Right cardiac atrium (tissue), 5 donors: ENCODE data around the gene MPIG6B. TPM values are rescaled to one million over a fixed set of nuclear protein-coding genes. Genes with fewer than 3 reads are reported as not detected.

ENCODE experiments used
- ATAC-seq, 2 donors: fragments of 200-7000 bp; cut with Tn5 transposase; one replicate each; pipeline versions ENCODE4 v1.8.0 to v1.9.1; 2020; ENCODE audit warnings: moderate library complexity in 2 of 2, mild to moderate bottlenecking in 1 of 2
- DNase-seq, 3 donors: peaks; one replicate each; pipeline ENCODE4 v3.0.0-alpha.2; 2020
- H3K27ac ChIP-seq: one replicate; pipeline ENCODE4 v1.5.1; 2013; ENCODE audit warnings: mild to moderate bottlenecking, low read length, control low read depth, moderate library complexity
- H3K27me3 ChIP-seq: one replicate; pipeline ENCODE4 v1.6.1; 2013; ENCODE audit not compliant: control insufficient read depth, insufficient read depth
- H3K4me1 ChIP-seq: one replicate; pipeline ENCODE4 v1.6.1; 2013; ENCODE audit warnings: low read length; ENCODE audit not compliant: control insufficient read depth, insufficient read depth
- H3K4me3 ChIP-seq: one replicate; pipeline ENCODE4 v1.5.1; 2013; ENCODE audit warnings: low read length, control low read depth
- H3K9me3 ChIP-seq: one replicate; pipeline ENCODE4 v1.6.1; 2013; ENCODE audit warnings: low read length; ENCODE audit not compliant: control insufficient read depth
- WGBS: extraction: QIAGEN DNeasy Blood & Tissue Kit; methylation state at CpG from one replicate; pipeline ENCODE4 v1.1.7; 2013; 5-methylcytosine and 5-hydroxymethylcytosine counted together
- intact Hi-C, 4 donors: fragments of 100-400 bp; cut with DNase I; formaldehyde crosslinking; loops; one replicate each; pipeline versions ENCODE4 v1.11.0 to v1.14.0; 2022 to 2023
- polyA plus RNA-seq: library from polyadenylated mRNA; stranded (reverse); fragments of 200-250 nt; gene quantifications from one replicate; pipeline ENCODE4 v1.2.3, GENCODE V29; 2013
- total RNA-seq, 4 donors: library from RNA; stranded (reverse); fragmentation: NEBNext Ultra II Directional; extraction: Animal tissue kit (Norgen Biotek cat#: 25700); gene quantifications; one replicate each; pipeline ENCODE4 v1.2.1, GENCODE V29; 2021
- donor health status: healthy with polysubstance abuse.
- donor health status: DM: no; HTN: yes; CAD: no.
- donor health status: DM: no; HTN: no; CAD: no.
- donor health status: DM: no; HTN: yes; CAD: no; lungs with severe emphysema.
- donor health status: DM: yes; HTN: yes; CAD: no.

MPIG6B gene
- total and polyA plus RNA-seq, 5 donors, result 0.20 to 0.37 (median 0.33) TPM; not detected in 1

- ATAC-seq (no peak), DNase-seq (no peak)
- Histone ChIP-seq H3K27ac (no peak overlapping the region), H3K4me3 (no peak overlapping the region), H3K9me3 (no peaks in the 10 kb centered on the region), H3K27me3 (no peaks in the 10 kb centered on the region), H3K4me1 (peaks cover 9% of the 10 kb centered on the region)
- 59% methylated on average over 3 of the region's 3 CpGs for WGBS
- intact Hi-C loops, result loop anchor here in 1 of 4 donors (10.0 kb wide), 1 partner anchor 103 kb away; no protein-coding TSS in a partner anchor
Measured at GRCh38 chr6:31732029-31732428, 8.9 kb downstream of the MPIG6B start.

- intact Hi-C loops, result loop anchor here in 1 of 4 donors (10.0 kb wide), 1 partner anchor 101 kb away; no protein-coding TSS in a partner anchor
- no peaks in the 10 kb centered on the region for H3K9me3 ChIP-seq
- no peak overlapping the region for H3K4me3 ChIP-seq
- DNase-seq, result no peak
- peak overlapping the region; percentile 49 for H3K27ac ChIP-seq
- 83% methylated on average over 4 of the region's 4 CpGs for WGBS
- H3K4me1 ChIP-seq, result peaks cover 9% of the 10 kb centered on the region
- ATAC-seq, result no peak
- no peaks in the 10 kb centered on the region for H3K27me3 ChIP-seq
Measured at GRCh38 chr6:31733734-31734133, 10.6 kb downstream of the MPIG6B start.

- WGBS, result 9% methylated on average over 2 of the region's 2 CpGs
- intact Hi-C loops, result loop anchor here in 1 of 4 donors (10.0 kb wide), 1 partner anchor 100 kb away; no protein-coding TSS in a partner anchor
Measured at GRCh38 chr6:31734247-31734820, 11.2 kb downstream of the MPIG6B start.

GRCh38 chr6:31734821-31735406 lies 11.7 kb downstream of the MPIG6B start:
- Histone ChIP-seq H3K9me3 (no peaks in the 10 kb centered on the region), H3K4me1 (peaks cover 9% of the 10 kb centered on the region), H3K27ac (peak overlapping the region; percentile 49), H3K27me3 (no peaks in the 10 kb centered on the region), H3K4me3 (peak overlapping the region; percentile 86)
- under 1% methylated on average over 18 of the region's 18 CpGs for WGBS
- intact Hi-C loops, result loop anchor here in 2 of 4 donors (5.0 to 10.0 kb wide), 2 partner anchors 37 to 100 kb away; no protein-coding TSS in a partner anchor
- DNase-seq (peak; percentile 61 to 69 (median 67)), ATAC-seq (peak; percentile 2 to 44)

More at GRCh38 chr6:31734247-31734820, 11.2 kb downstream of the MPIG6B start:
- Histone ChIP-seq H3K4me3 (peak overlapping the region; percentile 86), H3K9me3 (no peaks in the 10 kb centered on the region), H3K27me3 (no peaks in the 10 kb centered on the region), H3K4me1 (peaks cover 9% of the 10 kb centered on the region), H3K27ac (peak overlapping the region; percentile 49)
- peak in 1 of 3 donors; percentile 77 for DNase-seq
- no peak for ATAC-seq

DNA sequence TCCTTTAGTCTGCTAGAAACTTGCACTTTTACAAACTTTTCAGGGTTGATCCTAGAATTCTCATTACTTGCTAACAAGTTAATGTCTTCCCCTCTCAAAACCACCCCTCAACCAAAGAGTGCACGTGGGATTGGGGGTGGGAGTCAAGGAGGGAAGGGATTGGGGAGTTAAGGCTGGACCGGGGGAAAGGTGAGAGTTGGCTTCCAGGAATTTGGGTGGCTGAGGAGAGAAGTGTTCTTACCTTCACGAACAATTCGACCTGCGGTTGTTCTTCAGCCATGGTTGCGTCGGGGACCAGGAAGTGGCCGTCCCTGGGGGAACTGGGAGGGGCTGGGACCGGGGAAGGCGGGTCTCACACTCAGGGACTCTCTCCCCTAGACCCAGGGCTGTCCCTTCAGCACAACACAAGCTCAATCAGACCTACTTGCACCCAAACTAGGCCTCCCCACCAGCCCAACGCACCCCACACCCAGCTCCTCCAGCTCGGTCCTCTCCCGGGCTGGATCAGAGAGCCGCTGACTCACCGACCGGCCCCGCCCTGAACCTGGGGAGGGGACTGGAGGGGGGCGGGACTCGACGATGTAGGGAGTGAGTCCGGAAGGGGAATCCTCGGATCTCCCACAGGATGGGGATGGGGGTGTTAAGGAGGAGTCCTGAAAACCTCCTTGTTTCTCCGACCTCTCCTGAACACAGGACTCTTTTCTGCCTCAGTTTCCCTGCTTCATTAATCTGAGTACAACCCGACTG lies 13.0 kb downstream of the MPIG6B start, which contains the start of gene CLIC1:
Gene CLIC1, minus strand, starts transcription at position 510 of the 747 bp plus-strand sequence. Its CDS starts 230 bp downstream, at position 280.
- DNase-seq, result peak; percentile 91 to 94 (median 94)
- 0% methylated on average over 24 of the region's 24 CpGs for WGBS
- Histone ChIP-seq H3K27me3 (no peaks in the 10 kb centered on the region), H3K27ac (peak within 1 kb of the TSS; percentile 49), H3K4me3 (peak within 1 kb of the TSS; percentile 86), H3K4me1 (peaks cover 9% of the 10 kb centered on the region), H3K9me3 (no peaks in the 10 kb centered on the region)
- peak; percentile 73 to 76 for ATAC-seq
- intact Hi-C loops, result loop anchor here in 2 of 4 donors (5.0 to 10.0 kb wide), 2 partner anchors 36 to 99 kb away; no protein-coding TSS in a partner anchor

DNA sequence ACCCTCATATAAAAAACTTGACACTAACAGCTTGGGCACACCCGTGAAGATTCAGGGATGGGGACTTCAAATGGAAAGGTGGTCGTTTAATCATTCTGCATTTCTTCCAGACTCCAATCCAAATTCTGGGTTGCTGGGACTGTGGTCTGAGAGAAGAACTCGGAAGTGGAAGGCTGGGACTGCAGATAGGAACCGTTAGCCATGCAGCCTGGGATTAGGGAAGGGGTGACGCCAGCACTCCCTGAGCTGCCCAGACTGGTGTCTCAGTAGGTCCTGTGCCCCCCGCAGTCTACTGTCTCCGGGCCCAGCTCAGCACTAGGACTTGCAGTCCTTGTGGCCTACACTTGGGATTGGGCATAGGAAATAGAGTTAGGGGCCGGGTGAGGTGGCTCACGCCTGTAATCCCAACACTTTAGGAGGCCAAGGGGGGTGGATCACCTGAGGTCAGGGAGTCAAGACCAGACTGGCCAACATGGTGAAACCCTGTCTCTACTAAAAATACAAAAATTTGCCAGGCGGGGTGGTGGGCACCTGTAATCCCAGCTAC lies 13.7 kb downstream of the MPIG6B start:
- intact Hi-C loops, result loop anchor here in 2 of 4 donors (5.0 to 10.0 kb wide), 2 partner anchors 35 to 98 kb away; no protein-coding TSS in a partner anchor
- ATAC-seq, result no peak
- Histone ChIP-seq H3K4me1 (peaks cover 9% of the 10 kb centered on the region), H3K27me3 (no peaks in the 10 kb centered on the region), H3K9me3 (no peaks in the 10 kb centered on the region), H3K4me3 (peak overlapping the region; percentile 86), H3K27ac (peak overlapping the region; percentile 49)
- peak in 2 of 3 donors; percentile 58 to 62 for DNase-seq
- 37% methylated on average over 10 of the region's 10 CpGs for WGBS

DNA sequence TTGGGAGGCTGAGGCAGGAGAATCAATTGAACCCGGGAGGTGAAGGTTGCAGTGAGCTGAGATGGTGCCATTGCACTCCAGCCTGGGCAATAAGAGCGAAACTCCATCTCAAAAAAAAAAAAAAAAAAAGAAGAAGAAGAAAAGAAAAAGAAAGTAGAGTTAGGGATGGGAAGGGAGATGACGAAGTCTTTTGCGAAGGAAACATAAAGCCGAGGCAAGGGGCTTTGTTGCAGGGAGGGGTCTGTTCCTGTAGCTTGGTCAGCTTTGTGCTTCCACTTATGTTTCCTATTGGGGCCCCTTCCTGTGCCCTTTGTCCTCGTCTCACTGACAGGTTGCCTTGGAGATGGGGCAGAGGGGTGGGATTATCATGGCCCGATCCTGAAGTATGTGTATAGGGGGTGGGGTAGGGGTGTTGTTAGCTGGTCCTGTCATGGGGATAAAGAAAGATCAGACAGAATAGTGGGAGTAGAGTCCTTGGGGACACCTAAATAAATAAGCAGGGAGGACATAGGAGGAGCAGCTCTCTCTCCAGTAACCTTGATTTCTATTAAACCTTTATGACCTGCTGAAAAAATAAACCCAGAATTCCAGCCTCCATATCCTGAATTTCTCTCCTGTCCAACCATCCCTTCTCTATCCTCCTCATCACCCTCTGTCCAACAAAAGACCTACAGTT lies 14.3 kb downstream of the MPIG6B start:
- peak overlapping the region; percentile 37 for H3K27ac ChIP-seq
- H3K27me3 ChIP-seq, result no peaks in the 10 kb centered on the region
- intact Hi-C loops, result loop anchor here in 2 of 4 donors (5.0 to 10.0 kb wide), 2 partner anchors 35 to 97 kb away; no protein-coding TSS in a partner anchor
- no peak for ATAC-seq
- no peak for DNase-seq
- H3K9me3 ChIP-seq, result no peaks in the 10 kb centered on the region
- 50% methylated on average over 7 of the region's 7 CpGs for WGBS
- peaks cover 9% of the 10 kb centered on the region for H3K4me1 ChIP-seq
- no peak overlapping the region for H3K4me3 ChIP-seq

- Histone ChIP-seq H3K4me1 (peaks cover 9% of the 10 kb centered on the region), H3K9me3 (no peaks in the 10 kb centered on the region), H3K27ac (peak overlapping the region; percentile 34), H3K27me3 (no peaks in the 10 kb centered on the region), H3K4me3 (no peak overlapping the region)
- WGBS, result 24% methylated on average over 6 of the region's 6 CpGs
- intact Hi-C loops, result loop anchor here in 2 of 4 donors (5.0 to 10.0 kb wide), 2 partner anchors 34 to 97 kb away; no protein-coding TSS in a partner anchor
- peak in 1 of 3 donors; percentile 77 for DNase-seq
- peak in 1 of 2 donors; percentile 7 for ATAC-seq
Measured at GRCh38 chr6:31737991-31738979, 15.1 kb downstream of the MPIG6B start.

DNA sequence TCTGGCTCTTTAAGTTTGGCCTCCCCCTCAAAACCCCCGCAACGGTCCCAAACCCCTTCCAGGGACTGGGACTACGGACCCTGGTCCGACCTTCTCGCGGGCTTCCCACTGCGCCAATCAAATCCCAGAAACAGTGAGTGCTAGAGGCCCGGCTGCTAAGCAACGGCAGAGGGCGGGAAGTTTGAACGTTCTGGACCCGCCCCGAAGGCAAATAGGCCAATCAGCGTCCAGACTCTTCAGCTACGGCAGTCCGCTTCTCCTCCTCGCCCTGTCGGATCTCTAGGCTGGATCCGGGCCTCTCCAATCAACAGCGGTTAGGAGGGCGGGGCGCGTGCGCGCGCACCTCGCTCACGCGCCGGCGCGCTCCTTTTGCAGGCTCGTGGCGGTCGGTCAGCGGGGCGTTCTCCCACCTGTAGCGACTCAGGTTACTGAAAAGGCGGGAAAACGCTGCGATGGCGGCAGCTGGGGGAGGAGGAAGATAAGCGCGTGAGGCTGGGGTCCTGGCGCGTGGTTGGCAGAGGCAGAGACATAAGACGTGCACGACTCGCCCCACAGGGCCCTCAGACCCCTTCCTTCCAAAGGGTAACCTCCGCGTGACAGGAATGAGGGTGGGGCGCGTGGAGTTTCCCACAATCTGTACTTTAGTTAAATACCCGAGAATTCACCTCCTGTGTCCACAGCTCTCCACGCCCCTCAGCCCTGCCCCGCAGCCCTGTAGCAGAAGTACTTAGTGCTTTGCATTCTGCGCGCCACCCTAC lies 16.6 kb downstream of the MPIG6B start, which contains the start of gene MSH5:
Gene MSH5, plus strand, starts transcription at position 367 of the 758 bp plus-strand sequence. CDS start 462 bp downstream, outside the sequence.
- no peaks in the 10 kb centered on the region for H3K27me3 ChIP-seq
- H3K9me3 ChIP-seq, result no peaks in the 10 kb centered on the region
- H3K27ac ChIP-seq, result peak within 1 kb of the TSS; percentile 46
- ATAC-seq (peak; percentile 95 to 96), DNase-seq (peak; percentile 98 to 99 (median 99))
- H3K4me1 ChIP-seq, result peaks cover 3% of the 10 kb centered on the region
- peak within 1 kb of the TSS; percentile 66 for H3K4me3 ChIP-seq
- intact Hi-C loops, result loop anchor here in 3 of 4 donors (5.0 to 10.0 kb wide), 3 partner anchors 32 to 95 kb away; no protein-coding TSS in a partner anchor
- under 1% methylated on average over 58 of the region's 58 CpGs for WGBS
